ENCODE measurements around the gene SND1. TPM values are rescaled to one million over a fixed set of nuclear protein-coding genes. Genes with fewer than 3 reads are reported as not detected.

The SND1 gene
- polyA plus RNA-seq, 1 donor, result 144 TPM

GRCh38 chr7:127885222-127885772, 233.3 kb downstream of the SND1 start:
- no peaks in the 10 kb centered on the region for H3K27me3 ChIP-seq (ENCODE audit: control insufficient read depth, insufficient read depth, low read length)
- WGBS (ENCODE audit: insufficient coverage, low lambda C conversion rate), result 92% methylated on average over 2 of the region's 3 CpGs
- DNase-seq, result peak in 1 of 2 donors; percentile 6
- peaks cover 12% of the 10 kb centered on the region for H3K36me3 ChIP-seq (ENCODE audit: control insufficient read depth, insufficient read depth, low read length)
- peaks cover 5% of the 10 kb centered on the region for H3K4me1 ChIP-seq (ENCODE audit: control insufficient read depth, insufficient read depth, low read length)
- no peak overlapping the region for H3K4me3 ChIP-seq (ENCODE audit: low read length)
- H3K9me3 ChIP-seq (ENCODE audit: control insufficient read depth, low read depth, low read length), result no peaks in the 10 kb centered on the region
- H3K27ac ChIP-seq (ENCODE audit: low read length), result no peak overlapping the region

DNA sequence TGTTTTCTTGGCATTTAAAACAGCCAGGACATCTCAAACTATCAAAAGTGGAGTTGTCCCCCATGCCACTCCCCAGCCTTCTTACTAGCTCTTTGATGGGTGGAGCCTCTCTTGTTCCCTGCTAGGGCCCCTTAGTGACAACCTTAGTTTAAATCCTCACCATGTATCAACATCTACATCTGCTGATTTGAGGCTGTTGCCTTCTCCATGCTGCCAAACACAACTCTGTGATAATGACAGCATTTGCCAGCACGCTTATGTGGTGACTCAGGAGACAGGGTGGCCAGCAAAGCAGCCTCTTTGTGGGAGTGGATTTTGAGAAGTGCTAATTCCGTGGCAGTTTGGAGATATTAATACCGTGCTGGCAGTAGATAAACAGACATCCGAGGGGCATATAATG, 233.8 kb downstream of the SND1 start:
- WGBS (ENCODE audit: insufficient coverage, low lambda C conversion rate), result 17% methylated on average over 1 of the region's 4 CpGs
- peaks cover 9% of the 10 kb centered on the region for H3K4me1 ChIP-seq (ENCODE audit: control insufficient read depth, insufficient read depth, low read length)
- no peak overlapping the region for H3K27ac ChIP-seq (ENCODE audit: low read length)
- H3K9me3 ChIP-seq (ENCODE audit: control insufficient read depth, low read depth, low read length), result no peaks in the 10 kb centered on the region
- H3K36me3 ChIP-seq (ENCODE audit: control insufficient read depth, insufficient read depth, low read length), result peaks cover 12% of the 10 kb centered on the region
- H3K4me3 ChIP-seq (ENCODE audit: low read length), result no peak overlapping the region
- DNase-seq, result peak in 1 of 2 donors; percentile 29
- no peaks in the 10 kb centered on the region for H3K27me3 ChIP-seq (ENCODE audit: control insufficient read depth, insufficient read depth, low read length)

DNA sequence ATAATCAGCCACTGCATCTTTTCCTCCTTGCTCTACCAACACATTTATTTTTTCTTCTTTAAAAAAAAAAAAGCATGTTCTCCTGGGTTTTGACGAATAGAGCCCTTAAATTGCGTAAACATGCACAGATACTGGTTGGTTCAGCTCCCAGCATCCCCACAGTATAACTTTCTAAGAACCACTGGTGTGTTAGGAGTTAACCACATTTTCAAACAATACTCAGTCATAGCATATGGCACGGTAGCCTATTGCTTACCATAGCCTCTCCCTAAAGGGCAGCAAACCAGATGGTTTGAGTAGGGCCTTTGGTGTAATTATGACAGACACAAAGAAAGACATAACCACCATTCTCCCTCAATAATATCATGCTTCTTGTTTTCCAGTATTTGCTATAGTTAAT, 234.3 kb downstream of the SND1 start:
- Histone ChIP-seq H3K4me3 (ENCODE audit: low read length) (no peak overlapping the region), H3K27me3 (ENCODE audit: control insufficient read depth, insufficient read depth, low read length) (no peaks in the 10 kb centered on the region), H3K27ac (ENCODE audit: low read length) (no peak overlapping the region), H3K36me3 (ENCODE audit: control insufficient read depth, insufficient read depth, low read length) (peaks cover 12% of the 10 kb centered on the region), H3K4me1 (ENCODE audit: control insufficient read depth, insufficient read depth, low read length) (peaks cover 13% of the 10 kb centered on the region), H3K9me3 (ENCODE audit: control insufficient read depth, low read depth, low read length) (no peaks in the 10 kb centered on the region)
- DNase-seq, result peak in 1 of 2 donors; percentile 8
- WGBS (ENCODE audit: insufficient coverage, low lambda C conversion rate), result 20% methylated on average over 1 of the region's 3 CpGs

DNA sequence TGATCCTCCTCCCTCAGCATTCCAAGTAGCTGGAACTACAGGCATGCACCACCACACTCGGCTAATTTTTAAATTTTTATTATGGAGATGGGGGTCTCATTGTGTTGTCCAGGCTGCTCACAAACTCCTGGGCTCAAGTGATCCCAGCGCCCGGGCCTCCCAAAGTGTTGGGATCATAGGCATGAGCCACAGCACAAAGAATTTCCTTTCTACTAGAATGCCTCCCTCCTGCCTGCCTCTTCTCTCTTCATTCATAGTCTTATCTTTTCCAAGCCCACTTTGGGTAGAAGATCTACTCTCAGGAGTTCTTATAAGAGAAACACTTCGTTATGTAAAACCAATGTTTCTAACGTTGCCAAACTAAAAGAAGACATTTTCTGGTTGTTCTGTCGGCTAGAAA, 235.1 kb downstream of the SND1 start:
- H3K4me3 ChIP-seq (ENCODE audit: low read length), result no peak overlapping the region
- H3K9me3 ChIP-seq (ENCODE audit: control insufficient read depth, low read depth, low read length), result no peaks in the 10 kb centered on the region
- H3K36me3 ChIP-seq (ENCODE audit: control insufficient read depth, insufficient read depth, low read length), result peaks cover 12% of the 10 kb centered on the region
- 100% methylated on average over 2 of the region's 6 CpGs for WGBS (ENCODE audit: insufficient coverage, low lambda C conversion rate)
- H3K4me1 ChIP-seq (ENCODE audit: control insufficient read depth, insufficient read depth, low read length), result peaks cover 19% of the 10 kb centered on the region
- H3K27ac ChIP-seq (ENCODE audit: low read length), result no peak overlapping the region
- no peak for DNase-seq
- no peaks in the 10 kb centered on the region for H3K27me3 ChIP-seq (ENCODE audit: control insufficient read depth, insufficient read depth, low read length)

- H3K4me1 ChIP-seq (ENCODE audit: control insufficient read depth, insufficient read depth, low read length), result peaks cover 25% of the 10 kb centered on the region
- H3K36me3 ChIP-seq (ENCODE audit: control insufficient read depth, insufficient read depth, low read length), result peaks cover 12% of the 10 kb centered on the region
- DNase-seq, result no peak
- H3K4me3 ChIP-seq (ENCODE audit: low read length), result no peak overlapping the region
- no peaks in the 10 kb centered on the region for H3K27me3 ChIP-seq (ENCODE audit: control insufficient read depth, insufficient read depth, low read length)
- no CpG with 5 or more reads among the region's 3 CpGs for WGBS (ENCODE audit: insufficient coverage, low lambda C conversion rate)
- H3K27ac ChIP-seq (ENCODE audit: low read length), result no peak overlapping the region
- H3K9me3 ChIP-seq (ENCODE audit: control insufficient read depth, low read depth, low read length), result no peaks in the 10 kb centered on the region
Observed at GRCh38 chr7:127887631-127888030, 235.6 kb downstream of the SND1 start.

DNA sequence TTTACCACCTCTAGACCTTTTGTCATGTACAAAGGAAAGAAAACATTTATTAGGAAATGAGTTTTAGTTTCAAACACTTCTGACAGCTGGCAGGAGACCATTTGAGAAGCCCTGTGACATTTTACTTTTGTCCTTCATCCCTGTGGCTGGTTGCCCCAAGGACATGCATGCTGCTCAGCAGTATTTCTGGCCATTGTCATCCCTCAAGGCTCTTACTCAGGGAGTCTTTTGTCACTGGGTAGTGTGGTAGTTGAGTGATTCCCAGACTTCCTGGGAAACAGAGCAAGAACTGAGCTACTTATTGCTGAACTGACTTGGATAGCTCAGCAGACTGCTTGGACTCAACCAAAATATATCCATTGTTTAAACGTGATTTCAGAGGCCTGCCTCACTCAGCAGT, 236.4 kb downstream of the SND1 start:
- no CpG with 5 or more reads among the region's 1 CpG for WGBS (ENCODE audit: insufficient coverage, low lambda C conversion rate)
- Histone ChIP-seq H3K36me3 (ENCODE audit: control insufficient read depth, insufficient read depth, low read length) (peaks cover 12% of the 10 kb centered on the region), H3K27ac (ENCODE audit: low read length) (no peak overlapping the region), H3K4me1 (ENCODE audit: control insufficient read depth, insufficient read depth, low read length) (peaks cover 25% of the 10 kb centered on the region), H3K27me3 (ENCODE audit: control insufficient read depth, insufficient read depth, low read length) (no peaks in the 10 kb centered on the region), H3K9me3 (ENCODE audit: control insufficient read depth, low read depth, low read length) (no peaks in the 10 kb centered on the region), H3K4me3 (ENCODE audit: low read length) (no peak overlapping the region)
- DNase-seq, result no peak

- Histone ChIP-seq H3K9me3 (ENCODE audit: control insufficient read depth, low read depth, low read length) (no peaks in the 10 kb centered on the region), H3K4me1 (ENCODE audit: control insufficient read depth, insufficient read depth, low read length) (peaks cover 25% of the 10 kb centered on the region), H3K27ac (ENCODE audit: low read length) (no peak overlapping the region), H3K27me3 (ENCODE audit: control insufficient read depth, insufficient read depth, low read length) (no peaks in the 10 kb centered on the region), H3K36me3 (ENCODE audit: control insufficient read depth, insufficient read depth, low read length) (peaks cover 12% of the 10 kb centered on the region), H3K4me3 (ENCODE audit: low read length) (no peak overlapping the region)
- no peak for DNase-seq
- WGBS (ENCODE audit: insufficient coverage, low lambda C conversion rate), result 90% methylated on average over 2 of the region's 5 CpGs
Observed at GRCh38 chr7:127888825-127889224, 236.8 kb downstream of the SND1 start.

DNA sequence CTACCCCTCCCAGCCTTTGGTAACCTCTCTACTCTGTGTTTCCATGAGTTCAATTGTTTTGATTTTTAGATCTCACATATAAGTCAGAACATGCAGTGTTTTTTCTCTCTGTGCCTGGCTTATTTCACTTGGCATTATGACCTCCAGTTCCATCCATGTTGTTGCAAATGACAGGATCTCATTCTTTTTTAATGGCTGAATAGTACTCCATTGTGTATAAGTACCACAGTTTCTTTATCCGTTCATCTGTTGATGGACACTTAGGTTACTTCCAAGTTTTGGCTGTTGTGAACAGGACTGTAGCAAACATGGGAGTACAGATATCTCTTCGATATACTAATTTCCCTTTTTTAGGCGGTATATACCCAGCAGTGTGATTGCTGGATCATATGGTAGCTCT, 237.7 kb downstream of the SND1 start:
- H3K4me1 ChIP-seq (ENCODE audit: control insufficient read depth, insufficient read depth, low read length), result peaks cover 25% of the 10 kb centered on the region
- DNase-seq, result no peak
- WGBS (ENCODE audit: insufficient coverage, low lambda C conversion rate), result no CpG with 5 or more reads among the region's 3 CpGs

GRCh38 chr7:127890726-127891125, 238.7 kb downstream of the SND1 start:
- H3K27ac ChIP-seq (ENCODE audit: low read length), result peak overlapping the region; percentile 74
- no peak overlapping the region for H3K4me3 ChIP-seq (ENCODE audit: low read length)
- no CpG with 5 or more reads among the region's 2 CpGs for WGBS (ENCODE audit: insufficient coverage, low lambda C conversion rate)
- H3K36me3 ChIP-seq (ENCODE audit: control insufficient read depth, insufficient read depth, low read length), result peaks cover 12% of the 10 kb centered on the region
- H3K4me1 ChIP-seq (ENCODE audit: control insufficient read depth, insufficient read depth, low read length), result peaks cover 30% of the 10 kb centered on the region
- no peaks in the 10 kb centered on the region for H3K9me3 ChIP-seq (ENCODE audit: control insufficient read depth, low read depth, low read length)
- H3K27me3 ChIP-seq (ENCODE audit: control insufficient read depth, insufficient read depth, low read length), result no peaks in the 10 kb centered on the region
- DNase-seq, result peak in 1 of 2 donors; percentile 65

More for the DNA sequence above, 237.7 kb downstream of the SND1 start:
- H3K4me3 ChIP-seq (ENCODE audit: low read length), result no peak overlapping the region
- H3K27me3 ChIP-seq (ENCODE audit: control insufficient read depth, insufficient read depth, low read length), result no peaks in the 10 kb centered on the region
- H3K9me3 ChIP-seq (ENCODE audit: control insufficient read depth, low read depth, low read length), result no peaks in the 10 kb centered on the region
- peaks cover 12% of the 10 kb centered on the region for H3K36me3 ChIP-seq (ENCODE audit: control insufficient read depth, insufficient read depth, low read length)
- H3K27ac ChIP-seq (ENCODE audit: low read length), result no peak overlapping the region

- Histone ChIP-seq H3K36me3 (ENCODE audit: control insufficient read depth, insufficient read depth, low read length) (peaks cover 12% of the 10 kb centered on the region), H3K4me1 (ENCODE audit: control insufficient read depth, insufficient read depth, low read length) (peaks cover 31% of the 10 kb centered on the region), H3K27me3 (ENCODE audit: control insufficient read depth, insufficient read depth, low read length) (no peaks in the 10 kb centered on the region), H3K9me3 (ENCODE audit: control insufficient read depth, low read depth, low read length) (no peaks in the 10 kb centered on the region), H3K27ac (ENCODE audit: low read length) (peak overlapping the region; percentile 74), H3K4me3 (ENCODE audit: low read length) (no peak overlapping the region)
- 17% methylated on average over 2 of the region's 4 CpGs for WGBS (ENCODE audit: insufficient coverage, low lambda C conversion rate)
- DNase-seq, result no peak
Observed at GRCh38 chr7:127891144-127891543, 239.2 kb downstream of the SND1 start.

- Histone ChIP-seq H3K9me3 (ENCODE audit: control insufficient read depth, low read depth, low read length) (no peaks in the 10 kb centered on the region), H3K4me1 (ENCODE audit: control insufficient read depth, insufficient read depth, low read length) (peaks cover 36% of the 10 kb centered on the region), H3K27ac (ENCODE audit: low read length) (peak overlapping the region; percentile 74), H3K27me3 (ENCODE audit: control insufficient read depth, insufficient read depth, low read length) (no peaks in the 10 kb centered on the region), H3K36me3 (ENCODE audit: control insufficient read depth, insufficient read depth, low read length) (peaks cover 12% of the 10 kb centered on the region), H3K4me3 (ENCODE audit: low read length) (no peak overlapping the region)
- whole genome bisulfite sequencing (ENCODE audit: insufficient coverage, low lambda C conversion rate), result no CpG with 5 or more reads among the region's 4 CpGs
- DNase-seq, result peak in 1 of 2 donors; percentile 81
Observed at GRCh38 chr7:127891854-127892438, 240.0 kb downstream of the SND1 start.

Measured in large intestine (tissue), 3 donors.